ENCODE results near the gene ANGPTL1.

DNA sequence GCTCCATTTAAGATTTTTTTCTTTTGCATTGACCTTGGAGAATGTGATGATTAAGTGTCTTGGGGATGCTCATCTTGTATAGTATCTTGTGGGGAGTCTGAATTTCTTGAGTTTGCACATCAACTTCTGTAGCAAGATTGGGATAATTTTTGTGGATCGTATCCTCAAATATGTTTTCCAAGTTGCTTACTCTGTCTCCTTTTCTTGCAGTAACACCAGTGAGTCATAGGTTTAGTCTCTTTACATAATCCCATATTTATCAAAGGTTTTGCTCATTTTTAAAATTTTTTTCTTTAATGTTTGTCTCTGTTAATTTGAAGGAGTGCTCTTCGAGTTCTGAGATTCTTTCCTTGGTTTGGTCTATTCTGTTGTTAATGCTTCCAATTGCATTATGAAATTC, 41.7 kb upstream of the ANGPTL1 start:
- TF ChIP-seq, protein P1, sequence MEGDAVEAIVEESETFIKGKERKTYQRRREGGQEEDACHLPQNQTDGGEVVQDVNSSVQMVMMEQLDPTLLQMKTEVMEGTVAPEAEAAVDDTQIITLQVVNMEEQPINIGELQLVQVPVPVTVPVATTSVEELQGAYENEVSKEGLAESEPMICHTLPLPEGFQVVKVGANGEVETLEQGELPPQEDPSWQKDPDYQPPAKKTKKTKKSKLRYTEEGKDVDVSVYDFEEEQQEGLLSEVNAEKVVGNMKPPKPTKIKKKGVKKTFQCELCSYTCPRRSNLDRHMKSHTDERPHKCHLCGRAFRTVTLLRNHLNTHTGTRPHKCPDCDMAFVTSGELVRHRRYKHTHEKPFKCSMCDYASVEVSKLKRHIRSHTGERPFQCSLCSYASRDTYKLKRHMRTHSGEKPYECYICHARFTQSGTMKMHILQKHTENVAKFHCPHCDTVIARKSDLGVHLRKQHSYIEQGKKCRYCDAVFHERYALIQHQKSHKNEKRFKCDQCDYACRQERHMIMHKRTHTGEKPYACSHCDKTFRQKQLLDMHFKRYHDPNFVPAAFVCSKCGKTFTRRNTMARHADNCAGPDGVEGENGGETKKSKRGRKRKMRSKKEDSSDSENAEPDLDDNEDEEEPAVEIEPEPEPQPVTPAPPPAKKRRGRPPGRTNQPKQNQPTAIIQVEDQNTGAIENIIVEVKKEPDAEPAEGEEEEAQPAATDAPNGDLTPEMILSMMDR (IDR thresholded peaks at IDR 0.05), result no peak
- no peak for TF ChIP-seq POLR2A (IDR thresholded peaks at IDR 0.05)
